ENCODE measurements around the gene MPPE1. TPM values are rescaled to one million over a fixed set of nuclear protein-coding genes. Genes with fewer than 3 reads are reported as not detected.
"Not testable (repeated sequence)": the region's sequence is repeated elsewhere in the genome, so short reads cannot be mapped to it uniquely, and the experiment has no call there.

The MPPE1 gene
- polyA plus RNA-seq, 1 donor from 2014 or later = 53.4 TPM

DNA sequence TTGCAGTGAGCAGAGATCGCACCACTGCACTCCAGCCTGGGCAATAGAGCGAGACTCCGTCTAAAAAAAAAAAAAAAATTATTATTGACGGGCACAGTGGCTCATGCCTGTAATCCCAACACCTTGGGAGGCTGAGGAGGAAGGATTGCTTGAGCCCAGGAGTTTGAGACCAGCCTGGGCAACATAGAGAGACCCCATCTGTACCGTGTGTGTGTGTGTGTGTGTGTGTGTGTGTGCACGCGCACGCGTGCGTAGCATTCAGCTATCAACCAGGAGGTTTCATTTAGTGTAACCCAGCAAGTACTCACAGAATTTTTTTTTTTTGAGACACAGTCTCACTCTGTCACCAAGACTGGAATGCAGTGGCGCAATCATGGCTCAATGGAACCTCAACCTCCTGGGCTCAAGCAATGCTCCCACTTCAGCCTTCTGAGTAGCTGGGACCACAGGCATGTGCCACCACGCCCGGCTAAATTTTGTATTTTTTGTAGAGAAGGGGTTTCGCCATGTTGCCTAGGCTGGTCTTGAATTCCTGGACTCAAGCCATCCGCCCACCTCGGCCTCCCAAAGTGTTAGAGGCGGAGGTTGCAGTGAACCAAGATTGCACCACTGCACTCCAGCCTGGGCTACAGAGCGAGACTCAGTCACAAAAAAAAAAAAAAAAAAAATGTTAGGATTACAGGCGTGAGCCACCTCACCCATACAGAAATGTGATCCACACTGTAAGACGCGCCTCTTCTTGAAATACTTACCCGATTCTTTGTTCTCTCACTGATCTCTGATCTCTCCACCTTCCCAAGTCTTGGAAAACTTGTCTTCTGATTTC is 37.9 kb upstream of the MPPE1 start:
- H3K27me3 ChIP-seq (ENCODE audit: insufficient read depth, low read depth, low read length); H3K9ac ChIP-seq (ENCODE audit: low read length); H2AFZ ChIP-seq (ENCODE audit: low read depth, low read length); H3K79me2 ChIP-seq (replicated peaks; ENCODE audit: insufficient read depth, low read length); H3K36me3 ChIP-seq (ENCODE audit: insufficient read depth, low read length); H3K27ac ChIP-seq (ENCODE audit: low read length); H4K20me1 ChIP-seq (ENCODE audit: insufficient read depth); H3K4me2 ChIP-seq (ENCODE audit: low read length); H3F3A ChIP-seq (ENCODE audit: insufficient read depth, low read length, poor library complexity, severe bottlenecking); H3K4me3 ChIP-seq (ENCODE audit: low read length); H3K9me2 ChIP-seq (ENCODE audit: insufficient read depth, low read length); H3K9me3 ChIP-seq (ENCODE audit: low read length): not testable (repeated sequence)

DNA sequence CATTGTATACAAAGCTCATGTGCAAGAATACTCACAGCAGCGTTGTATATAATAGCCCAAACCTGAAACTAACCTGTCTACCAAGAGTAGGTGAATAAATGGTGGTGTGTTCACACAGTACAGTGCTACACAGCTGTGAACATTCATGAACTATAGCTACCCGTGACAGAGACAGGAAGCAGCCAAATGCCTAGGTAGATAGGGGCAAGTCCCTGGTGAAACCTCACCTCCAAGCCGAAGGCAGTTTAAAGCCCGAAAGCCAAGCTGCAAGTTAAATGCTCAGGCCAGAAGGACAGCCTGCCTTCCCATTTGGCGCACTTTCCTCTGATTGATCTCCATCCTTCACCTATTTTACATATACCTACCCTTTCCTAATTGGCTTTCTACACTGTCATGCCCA is 36.7 kb upstream of the MPPE1 start:
- Histone ChIP-seq H3K9me3 (ENCODE audit: low read length) (no peaks in the 10 kb centered on the region), H3K4me3 (ENCODE audit: low read length) (no peak overlapping the region), H2AFZ (ENCODE audit: low read depth, low read length) (no peak overlapping the region), H3K36me3 (ENCODE audit: insufficient read depth, low read length) (no peaks in the 10 kb centered on the region), H3F3A (ENCODE audit: insufficient read depth, low read length, poor library complexity, severe bottlenecking) (no peaks in the 10 kb centered on the region), H3K79me2 (replicated peaks; ENCODE audit: insufficient read depth, low read length) (no peaks in the 10 kb centered on the region), H4K20me1 (ENCODE audit: insufficient read depth) (no peaks in the 10 kb centered on the region), H3K9me2 (ENCODE audit: insufficient read depth, low read length) (no peaks in the 10 kb centered on the region), H3K9ac (ENCODE audit: low read length) (no peak overlapping the region), H3K4me2 (ENCODE audit: low read length) (no peak overlapping the region), H3K27me3 (ENCODE audit: insufficient read depth, low read depth, low read length) (peaks cover 2% of the 10 kb centered on the region), H3K27ac (ENCODE audit: low read length) (no peak overlapping the region)
- TF ChIP-seq POLR2AphosphoS5 (IDR thresholded peaks at IDR 0.05) (no peak), EZH2 (IDR thresholded peaks at IDR 0.05; ENCODE audit: borderline replicate concordance, insufficient read depth, low read length, poor library complexity, severe bottlenecking) (no peak), SMC3 (conservative IDR thresholded peaks at IDR 0.05; ENCODE audit: poor library complexity) (no peak), TAF1 (IDR thresholded peaks at IDR 0.05; ENCODE audit: low read depth) (no peak)
- TF ChIP-seq, protein P1, sequence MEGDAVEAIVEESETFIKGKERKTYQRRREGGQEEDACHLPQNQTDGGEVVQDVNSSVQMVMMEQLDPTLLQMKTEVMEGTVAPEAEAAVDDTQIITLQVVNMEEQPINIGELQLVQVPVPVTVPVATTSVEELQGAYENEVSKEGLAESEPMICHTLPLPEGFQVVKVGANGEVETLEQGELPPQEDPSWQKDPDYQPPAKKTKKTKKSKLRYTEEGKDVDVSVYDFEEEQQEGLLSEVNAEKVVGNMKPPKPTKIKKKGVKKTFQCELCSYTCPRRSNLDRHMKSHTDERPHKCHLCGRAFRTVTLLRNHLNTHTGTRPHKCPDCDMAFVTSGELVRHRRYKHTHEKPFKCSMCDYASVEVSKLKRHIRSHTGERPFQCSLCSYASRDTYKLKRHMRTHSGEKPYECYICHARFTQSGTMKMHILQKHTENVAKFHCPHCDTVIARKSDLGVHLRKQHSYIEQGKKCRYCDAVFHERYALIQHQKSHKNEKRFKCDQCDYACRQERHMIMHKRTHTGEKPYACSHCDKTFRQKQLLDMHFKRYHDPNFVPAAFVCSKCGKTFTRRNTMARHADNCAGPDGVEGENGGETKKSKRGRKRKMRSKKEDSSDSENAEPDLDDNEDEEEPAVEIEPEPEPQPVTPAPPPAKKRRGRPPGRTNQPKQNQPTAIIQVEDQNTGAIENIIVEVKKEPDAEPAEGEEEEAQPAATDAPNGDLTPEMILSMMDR (IDR thresholded peaks at IDR 0.05; ENCODE audit: poor library complexity, severe bottlenecking) = no peak
- TF ChIP-seq, protein P2, sequence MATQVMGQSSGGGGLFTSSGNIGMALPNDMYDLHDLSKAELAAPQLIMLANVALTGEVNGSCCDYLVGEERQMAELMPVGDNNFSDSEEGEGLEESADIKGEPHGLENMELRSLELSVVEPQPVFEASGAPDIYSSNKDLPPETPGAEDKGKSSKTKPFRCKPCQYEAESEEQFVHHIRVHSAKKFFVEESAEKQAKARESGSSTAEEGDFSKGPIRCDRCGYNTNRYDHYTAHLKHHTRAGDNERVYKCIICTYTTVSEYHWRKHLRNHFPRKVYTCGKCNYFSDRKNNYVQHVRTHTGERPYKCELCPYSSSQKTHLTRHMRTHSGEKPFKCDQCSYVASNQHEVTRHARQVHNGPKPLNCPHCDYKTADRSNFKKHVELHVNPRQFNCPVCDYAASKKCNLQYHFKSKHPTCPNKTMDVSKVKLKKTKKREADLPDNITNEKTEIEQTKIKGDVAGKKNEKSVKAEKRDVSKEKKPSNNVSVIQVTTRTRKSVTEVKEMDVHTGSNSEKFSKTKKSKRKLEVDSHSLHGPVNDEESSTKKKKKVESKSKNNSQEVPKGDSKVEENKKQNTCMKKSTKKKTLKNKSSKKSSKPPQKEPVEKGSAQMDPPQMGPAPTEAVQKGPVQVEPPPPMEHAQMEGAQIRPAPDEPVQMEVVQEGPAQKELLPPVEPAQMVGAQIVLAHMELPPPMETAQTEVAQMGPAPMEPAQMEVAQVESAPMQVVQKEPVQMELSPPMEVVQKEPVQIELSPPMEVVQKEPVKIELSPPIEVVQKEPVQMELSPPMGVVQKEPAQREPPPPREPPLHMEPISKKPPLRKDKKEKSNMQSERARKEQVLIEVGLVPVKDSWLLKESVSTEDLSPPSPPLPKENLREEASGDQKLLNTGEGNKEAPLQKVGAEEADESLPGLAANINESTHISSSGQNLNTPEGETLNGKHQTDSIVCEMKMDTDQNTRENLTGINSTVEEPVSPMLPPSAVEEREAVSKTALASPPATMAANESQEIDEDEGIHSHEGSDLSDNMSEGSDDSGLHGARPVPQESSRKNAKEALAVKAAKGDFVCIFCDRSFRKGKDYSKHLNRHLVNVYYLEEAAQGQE (IDR thresholded peaks at IDR 0.05; ENCODE audit: borderline replicate concordance) = no peak

DNA sequence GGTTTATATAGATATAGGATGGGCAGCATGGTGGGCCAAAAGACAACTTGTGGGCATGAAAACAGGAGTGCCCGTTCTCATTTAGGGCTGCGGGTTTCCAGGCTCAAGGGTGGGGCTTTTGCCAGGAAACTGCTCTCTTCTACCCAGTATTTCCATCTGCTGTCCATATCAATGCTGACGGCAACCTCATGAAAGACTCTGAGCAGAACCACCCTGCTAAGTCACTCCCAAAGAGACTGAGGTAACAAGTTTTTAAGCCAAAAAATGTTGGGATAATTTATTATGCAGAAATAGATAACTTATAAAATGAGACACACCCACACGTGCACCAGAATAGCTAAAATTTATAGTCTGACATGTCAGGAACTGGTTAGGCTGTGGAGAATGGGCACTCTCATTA is 36.1 kb upstream of the MPPE1 start:
- H3K4me3 ChIP-seq (ENCODE audit: low read length) = no peak overlapping the region

More for the DNA sequence above, 36.1 kb upstream of the MPPE1 start:
- Histone ChIP-seq H3K27me3 (ENCODE audit: insufficient read depth, low read depth, low read length) (peaks cover 2% of the 10 kb centered on the region), H3K36me3 (ENCODE audit: insufficient read depth, low read length) (no peaks in the 10 kb centered on the region), H3K27ac (ENCODE audit: low read length) (no peak overlapping the region), H4K20me1 (ENCODE audit: insufficient read depth) (no peaks in the 10 kb centered on the region), H3K79me2 (replicated peaks; ENCODE audit: insufficient read depth, low read length) (no peaks in the 10 kb centered on the region), H3K9me2 (ENCODE audit: insufficient read depth, low read length) (no peaks in the 10 kb centered on the region), H3F3A (ENCODE audit: insufficient read depth, low read length, poor library complexity, severe bottlenecking) (no peaks in the 10 kb centered on the region), H3K9ac (ENCODE audit: low read length) (no peak overlapping the region), H3K9me3 (ENCODE audit: low read length) (no peaks in the 10 kb centered on the region), H3K4me2 (ENCODE audit: low read length) (no peak overlapping the region), H2AFZ (ENCODE audit: low read depth, low read length) (no peak overlapping the region)
- TF ChIP-seq TAF1 (IDR thresholded peaks at IDR 0.05; ENCODE audit: low read depth) (no peak), POLR2AphosphoS5 (IDR thresholded peaks at IDR 0.05) (no peak), EZH2 (IDR thresholded peaks at IDR 0.05; ENCODE audit: borderline replicate concordance, insufficient read depth, low read length, poor library complexity, severe bottlenecking) (no peak), EP300 (conservative IDR thresholded peaks at IDR 0.05; ENCODE audit: poor library complexity, severe bottlenecking) (no peak), RAD21 (conservative IDR thresholded peaks at IDR 0.05) (no peak), MXI1 (conservative IDR thresholded peaks at IDR 0.05; ENCODE audit: poor library complexity, severe bottlenecking) (no peak), SMC3 (conservative IDR thresholded peaks at IDR 0.05; ENCODE audit: poor library complexity) (no peak)
- TF ChIP-seq, protein P2 (IDR thresholded peaks at IDR 0.05; ENCODE audit: borderline replicate concordance) = no peak
- TF ChIP-seq, protein P1 (IDR thresholded peaks at IDR 0.05; ENCODE audit: poor library complexity, severe bottlenecking) = no peak
